HG02571 (cell line): ENCODE data around the gene CABP2.
A peak's percentile ranks its signal among the peaks of the same experiment; 100 is the strongest.
"Not testable (repeated sequence)": the region's sequence is repeated elsewhere in the genome, so short reads cannot be mapped to it uniquely, and the experiment has no call there.

ENCODE experiments used
- ATAC-seq: cut with Tn5 transposase; IDR thresholded peaks from one replicate; pipeline ENCODE4 v1.9.1; 2021; ENCODE audit warnings: mild to moderate bottlenecking, moderate library complexity; ENCODE audit not compliant: unreplicated experiment

Gene CABP2

GRCh38 chr11:67495234-67496005 is 27.8 kb downstream of the CABP2 start:
- ATAC-seq: no peak

GRCh38 chr11:67494371-67495233 is 28.6 kb downstream of the CABP2 start:
- no peak for ATAC-seq

GRCh38 chr11:67493548-67494370 is 29.5 kb downstream of the CABP2 start:
- no peak for ATAC-seq

- ATAC-seq: no peak
These were observed 30.3 kb downstream of the CABP2 start for GRCh38 chr11:67492801-67493547.

- ATAC-seq: no peak
These were observed 31.0 kb downstream of the CABP2 start for GRCh38 chr11:67492069-67492727.

- ATAC-seq: no peak
These were observed 31.8 kb downstream of the CABP2 start for GRCh38 chr11:67491276-67492068.

- no peak for ATAC-seq
These were observed 32.5 kb downstream of the CABP2 start for GRCh38 chr11:67490727-67491065.

- no peak for ATAC-seq
These were observed 33.1 kb downstream of the CABP2 start for GRCh38 chr11:67489885-67490726.

- ATAC-seq: no peak
These were observed 33.9 kb downstream of the CABP2 start for GRCh38 chr11:67489203-67489884.

GRCh38 chr11:67486481-67487195 is 36.6 kb downstream of the CABP2 start:
- peak; percentile 33 for ATAC-seq

- ATAC-seq: not testable (repeated sequence)
These were observed 37.3 kb downstream of the CABP2 start for GRCh38 chr11:67485873-67486361.

GRCh38 chr11:67484847-67485311 is 38.4 kb downstream of the CABP2 start:
- no peak for ATAC-seq

- no peak for ATAC-seq
These were observed 39.2 kb downstream of the CABP2 start for GRCh38 chr11:67483831-67484665.

- ATAC-seq: peak; percentile 57
These were observed 40.1 kb downstream of the CABP2 start, which contains the start of gene AIP for GRCh38 chr11:67482827-67483798. Gene AIP, plus strand, starts transcription at chr11:67483026. Its CDS starts 133 bp downstream, at chr11:67483159.
